Endothelial cell of umbilical vein (primary cell): ENCODE results near the gene NR1I3. TPM values are rescaled to one million over a fixed set of nuclear protein-coding genes. Genes with fewer than 3 reads are reported as not detected.
A peak's percentile ranks its signal among the peaks of the same experiment; 100 is the strongest.

Source experiments
- Bru-seq: library from RNA; stranded (reverse); fragments of 400-500 nt; gene quantifications from one replicate; lab custom pipeline; 2021; lab: Mats Ljungman, UMichigan
- BruChase-seq, 2 experiments: library from RNA; stranded (reverse); fragments of 400-500 nt; gene quantifications; one replicate each; lab custom pipeline; 2021; lab: Mats Ljungman, UMichigan
- BruUV-seq: library from RNA; stranded (reverse); fragments of 400-500 nt; replicated peaks from 2 replicates; lab custom pipeline; 2021; lab: Mats Ljungman, UMichigan
- CTCF ChIA-PET: fragments of 300-600, 350-600 bp; sonication (Branson Sonifier 250); formaldehyde crosslinking; loops from one replicate; lab custom pipeline; 2021; ENCODE audit warnings: antibody characterized with exemption, inconsistent platforms; lab: Charles Lee
- POLR2A ChIA-PET: fragments of 300-600, 350-600 bp; sonication (Branson Sonifier 250); formaldehyde crosslinking; loops from one replicate; lab custom pipeline; 2021; ENCODE audit warnings: antibody characterized with exemption, inconsistent platforms; lab: Charles Lee
- DNase-seq: peaks from one replicate; pipeline ENCODE4 v3.0.0-alpha.2; 2011; ENCODE audit warnings: low read depth, low spot score
- FAIRE-seq: peaks from 2 replicates; lab custom pipeline; 2011; peaks lifted over from hg19 to GRCh38; lab: Jason Lieb, UNC
- H2AFZ ChIP-seq: 2 replicates; pipeline ENCODE4 v1.6.0; 2012; ENCODE audit warnings: low read depth, low read length, control low read depth, inconsistent platforms
- H3K27ac ChIP-seq: 2 replicates; pipeline ENCODE4 v1.5.1; 2011; ENCODE audit warnings: low read depth, mild to moderate bottlenecking, control low read depth, low read length, moderate library complexity; ENCODE audit not compliant: insufficient read depth
- H3K27me3 ChIP-seq, 2 experiments: 2 replicates each; pipeline versions ENCODE4 v1.6.0 to v1.6.1; 2011; ENCODE audit warnings: low read length in 2 of 2, mixed read lengths in 1 of 2; ENCODE audit not compliant: control insufficient read depth in 2 of 2, insufficient read depth in 2 of 2
- H3K36me3 ChIP-seq, 2 experiments: 2 replicates in 1 of 2; 3 replicates in 1 of 2; pipeline ENCODE4 v1.5.1; 2011; ENCODE audit warnings: low read length in 2 of 2, mild to moderate bottlenecking in 1 of 2, moderate library complexity in 1 of 2; ENCODE audit not compliant: control insufficient read depth in 2 of 2, insufficient read depth in 2 of 2; ENCODE audit errors: extremely low read depth in 1 of 2
- H3K4me1 ChIP-seq: 3 replicates; pipeline ENCODE4 v1.5.1; 2011; ENCODE audit warnings: mild to moderate bottlenecking, low read length; ENCODE audit not compliant: control insufficient read depth, insufficient read depth; ENCODE audit errors: extremely low read depth
- H3K4me2 ChIP-seq: 2 replicates; pipeline ENCODE4 v1.6.1; 2011; ENCODE audit warnings: low read length, control low read depth, mixed read lengths; ENCODE audit not compliant: insufficient read depth
- H3K4me3 ChIP-seq, 3 experiments: fragments of 200-600 bp in 1 of 3; sonication (generic), shearing (Covaris generic) in 1 of 3; replicated peaks in 1 of 3; 2 replicates each; pipeline ENCODE4 v1.5.1; 2011 to 2016; ENCODE audit warnings: control low read depth in 3 of 3, low read length in 3 of 3, mild to moderate bottlenecking in 2 of 3, inconsistent platforms in 1 of 3, low read depth in 1 of 3, moderate library complexity in 1 of 3; ENCODE audit not compliant: insufficient read depth in 1 of 3
- H3K79me2 ChIP-seq: 2 replicates; pipeline ENCODE4 v1.6.0; 2012; ENCODE audit warnings: low read length, inconsistent platforms; ENCODE audit not compliant: control insufficient read depth, insufficient read depth
- H3K9ac ChIP-seq: replicated peaks from 2 replicates; pipeline ENCODE3; 2011; ENCODE audit warnings: low read length, control low read depth; ENCODE audit not compliant: insufficient read depth; ENCODE audit errors: extremely low read depth
- H3K9me1 ChIP-seq: replicated peaks from 3 replicates; pipeline ENCODE4 v1.6.0; 2011; ENCODE audit warnings: mild to moderate bottlenecking, low read length; ENCODE audit not compliant: control insufficient read depth, insufficient read depth; ENCODE audit errors: extremely low read depth
- H3K9me3 ChIP-seq: replicated peaks from 2 replicates; pipeline ENCODE4 v1.5.1; 2012; ENCODE audit warnings: low read length, inconsistent platforms; ENCODE audit not compliant: control insufficient read depth, insufficient read depth
- H4K20me1 ChIP-seq: replicated peaks from 2 replicates; pipeline ENCODE3; 2011; ENCODE audit warnings: mild to moderate bottlenecking, low read length; ENCODE audit not compliant: control insufficient read depth, insufficient read depth; ENCODE audit errors: extremely low read depth
- CTCF ChIP-seq, 2 donors: IDR thresholded peaks; 1 replicate in 1 of 2; 2 replicates in 1 of 2; pipeline ENCODE4 v1.5.1; 2011; ENCODE audit warnings: low read length in 2 of 2, mild to moderate bottlenecking in 2 of 2, moderate library complexity in 2 of 2, control low read depth in 1 of 2, inconsistent platforms in 1 of 2, low read depth in 1 of 2; ENCODE audit not compliant: insufficient read depth in 1 of 2; ENCODE audit errors: extremely low read depth in 1 of 2
- EZH2 ChIP-seq: IDR thresholded peaks from 2 replicates; pipeline ENCODE4 v1.6.1; 2012; ENCODE audit warnings: borderline replicate concordance, low read depth, mild to moderate bottlenecking, moderate library complexity, low read length, inconsistent platforms; ENCODE audit not compliant: severe bottlenecking
- FOS ChIP-seq: IDR thresholded peaks from 2 replicates; pipeline ENCODE4 v1.6.1; 2011; ENCODE audit warnings: mild to moderate bottlenecking, low read length, moderate library complexity, borderline replicate concordance; ENCODE audit not compliant: insufficient read depth
- GATA2 ChIP-seq: IDR thresholded peaks from 2 replicates; pipeline ENCODE4 v1.7.0; 2011; ENCODE audit warnings: low read depth, mild to moderate bottlenecking, moderate library complexity, mixed read lengths, low read length; ENCODE audit not compliant: insufficient read length, insufficient read depth
- JUN ChIP-seq: IDR thresholded peaks from 2 replicates; pipeline ENCODE4 v1.6.1; 2011; ENCODE audit warnings: borderline replicate concordance, low read depth; ENCODE audit not compliant: insufficient read length, insufficient read depth
- MAX ChIP-seq: IDR thresholded peaks from 2 replicates; pipeline ENCODE4 v1.6.1; 2011; ENCODE audit not compliant: insufficient read depth, insufficient read length
- MYC ChIP-seq: IDR thresholded peaks from one replicate; pipeline ENCODE4 v1.6.1; 2011; ENCODE audit warnings: mild to moderate bottlenecking, low read depth, low read length
- POLR2AphosphoS5 ChIP-seq: IDR thresholded peaks from 2 replicates; pipeline ENCODE4 v1.6.1; 2012; ENCODE audit warnings: low read depth, mild to moderate bottlenecking, control low read depth, low read length, moderate library complexity; ENCODE audit not compliant: insufficient read depth
- dilution Hi-C: fragments of 300-500 bp; cut with MboI; formaldehyde crosslinking; loops from one replicate; pipeline ENCODE4 v1.15.0; 2019; ENCODE audit warnings: low sequenced_read_pairs; ENCODE audit not compliant: extremely low pct_ligation_motif_present
- intact Hi-C: fragments of 100-400 bp; cut with micrococcal nuclease; formaldehyde crosslinking; loops from one replicate; pipeline ENCODE4 v1.10.0; 2022
- long read RNA-seq: library from polyadenylated mRNA; stranded (forward); transcript quantifications from one replicate; pipeline ENCODE4 v2.0.0, GENCODE V29; 2021
- polyA minus RNA-seq, 3 experiments: library from RNA; depleted of rRNA, polyadenylated mRNA; stranded (reverse); fragments of >200 nt; gene quantifications; 1 replicate in 1 of 3; 2 replicates in 2 of 3; pipeline ENCODE4 v1.2.3, GENCODE V29; 2011
- polyA plus RNA-seq, 4 experiments: library from polyadenylated mRNA; depleted of rRNA in 3 of 4; stranded (reverse) in 3 of 4; unstranded in 1 of 4; fragments of >200 nt; gene quantifications; 2 replicates each; pipeline versions ENCODE4 v1.2.1 to v1.2.3, GENCODE V29; 2011 to 2012; ENCODE audit warnings: missing spikeins in 1 of 4
- total RNA-seq: library from RNA; stranded (reverse); gene quantifications from 2 replicates; pipeline ENCODE4 v1.2.3, GENCODE V29; 2021

NR1I3 gene
- not detected in 2 replicates for total RNA-seq
- not detected in 2 replicates for polyA plus RNA-seq
- polyA plus RNA-seq (2011; cell fraction: cytosol; rRNA removed): not detected in 2 replicates
- not detected in 2 replicates for polyA plus RNA-seq (2011; cell fraction: nucleus; rRNA removed)
- polyA plus RNA-seq (2012): 0.23 and 0.55 TPM in 2 replicates
- polyA minus RNA-seq: not detected in 2 replicates
- not detected for polyA minus RNA-seq (2011; cell fraction: cytosol; rRNA and poly(A)+ RNA removed)
- not detected in 2 replicates for polyA minus RNA-seq (2011; cell fraction: nucleus; rRNA and poly(A)+ RNA removed)
- Bru-seq, nascent RNA: not detected
- not detected for BruChase-seq, experiment 1, labeled RNA remaining after a 6-hour chase
- not detected for BruChase-seq, experiment 2, labeled RNA remaining after a 2-hour chase
- long read RNA-seq: 0 reads

GRCh38 chr1:161238039-161238473 is at the start of gene NR1I3:
NR1I3 (minus strand) TSS chr1:161238203; CDS start chr1:161236565, 1,638 bp downstream.
- DNase-seq (no peak), FAIRE-seq (peak; percentile 93)
- Histone ChIP-seq H3K79me2 (no peaks in the 10 kb centered on the region), H3K36me3 (no peaks in the 10 kb centered on the region), H3K4me3 (no peak within 1 kb of the TSS), H4K20me1 (no peaks in the 10 kb centered on the region), H3K9ac (no peak within 1 kb of the TSS), H3K4me2 (no peak within 1 kb of the TSS), H3K27ac (no peak within 1 kb of the TSS), H3K4me1 (no peaks in the 10 kb centered on the region), H3K9me1 (no peaks in the 10 kb centered on the region), H3K9me3 (no peaks in the 10 kb centered on the region), H3K27me3 (peaks cover 3 to 6% of the 10 kb centered on the region in 2 experiments), H2AFZ (no peak within 1 kb of the TSS)
- intact Hi-C loops (no loop called here), dilution Hi-C loops (no loop called here)
- no peak for TF ChIP-seq CTCF (IDR thresholded peaks at IDR 0.05; ENCODE audit: extremely low read depth in 1 of 2, insufficient read depth in 1 of 2, low read depth in 1 of 2, low read length in 2 of 2)
- TF ChIP-seq POLR2AphosphoS5: no peak
- no peak for TF ChIP-seq JUN
- TF ChIP-seq MAX: no peak
- no peak for TF ChIP-seq MYC
- TF ChIP-seq GATA2: no peak
- no peak for TF ChIP-seq EZH2
- TF ChIP-seq FOS: no peak
- POLR2A ChIA-PET: no interaction called here
- CTCF ChIA-PET: interaction anchor here (0.6 to 1.8 kb wide), 4 partner anchors 11 to 144 kb away, joined by 3 to 12 read pairs (median 6); partner anchors contain the start of gene TOMM40L
- BruUV-seq: no TSS peak
